MM.1S (cell line): Measurements from ENCODE around the gene LRRC27.

Source experiments
- DNase-seq: peaks from one replicate; pipeline ENCODE4 v3.0.0-alpha.2; 2015
- H2AFZ ChIP-seq: fragments of 300-600 bp; sonication (generic); 2 replicates; pipeline ENCODE4 v1.6.0; 2016; ENCODE audit warnings: antibody characterized with exemption, low read length
- H3F3A ChIP-seq: fragments of 300-600 bp; sonication (generic); 2 replicates; pipeline ENCODE4 v1.6.1; 2016; ENCODE audit warnings: mild to moderate bottlenecking, antibody characterized with exemption, low read length, moderate library complexity, mixed read lengths; ENCODE audit not compliant: insufficient read depth
- H3K27ac ChIP-seq: fragments of 300-600 bp; sonication (generic); 2 replicates; pipeline ENCODE4 v1.5.1; 2016; ENCODE audit warnings: mild to moderate bottlenecking, low read length
- H3K27me3 ChIP-seq: fragments of 300-600 bp; sonication (generic); replicated peaks from 2 replicates; pipeline ENCODE4 v1.6.0; 2016; ENCODE audit warnings: low read length; ENCODE audit not compliant: insufficient read depth
- H3K36me3 ChIP-seq: fragments of 300-600 bp; sonication (generic); replicated peaks from 2 replicates; pipeline ENCODE4 v1.6.1; 2016; ENCODE audit warnings: mild to moderate bottlenecking, low read length, mixed read lengths; ENCODE audit not compliant: insufficient read depth
- H3K4me1 ChIP-seq: fragments of 300-600 bp; sonication (generic); 2 replicates; pipeline ENCODE4 v1.6.1; 2016; ENCODE audit warnings: low read length, mixed read lengths
- H3K4me2 ChIP-seq: fragments of 300-600 bp; sonication (generic); 2 replicates; pipeline ENCODE4 v1.6.0; 2016; ENCODE audit warnings: low read depth, low read length
- H3K4me3 ChIP-seq: fragments of 300-600 bp; sonication (generic); 2 replicates; pipeline ENCODE4 v1.5.1; 2016; ENCODE audit warnings: low read length, mixed read lengths
- H3K79me2 ChIP-seq: fragments of 300-600 bp; sonication (generic); 2 replicates; pipeline ENCODE4 v1.6.1; 2016; ENCODE audit warnings: mixed run types, low read length, mixed read lengths
- H3K9ac ChIP-seq: fragments of 300-600 bp; sonication (generic); 2 replicates; pipeline ENCODE4 v1.6.1; 2016; ENCODE audit warnings: low read length, mixed read lengths
- H3K9me2 ChIP-seq: fragments of 300-600 bp; sonication (generic); replicated peaks from 2 replicates; pipeline ENCODE4 v1.6.1; 2016; ENCODE audit warnings: mild to moderate bottlenecking, low read length, mixed read lengths; ENCODE audit not compliant: insufficient read depth
- H3K9me3 ChIP-seq: fragments of 300-600 bp; sonication (generic); replicated peaks from 2 replicates; pipeline ENCODE4 v1.6.1; 2016; ENCODE audit warnings: mild to moderate bottlenecking, low read length, mixed read lengths; ENCODE audit not compliant: insufficient read depth
- H4K20me1 ChIP-seq: fragments of 300-600 bp; sonication (generic); 2 replicates; pipeline ENCODE4 v1.6.1; 2016; ENCODE audit warnings: mild to moderate bottlenecking, low read length, moderate library complexity, mixed read lengths; ENCODE audit not compliant: insufficient read depth
- EZH2 ChIP-seq: fragments of 300-600 bp; sonication (generic); optimal IDR thresholded peaks from 2 replicates; pipeline ENCODE3; 2017; ENCODE audit warnings: low read depth, mild to moderate bottlenecking, antibody characterized with exemption, low read length, mixed read lengths
- EZH2phosphoT487 ChIP-seq: fragments of 300-600 bp; sonication (generic); IDR thresholded peaks from 2 replicates; pipeline ENCODE4 v1.6.1; 2018; ENCODE audit warnings: antibody characterized with exemption, low read length
- TF ChIP-seq, protein P1 (sequence below): fragments of 300-600 bp; sonication (generic); IDR thresholded peaks from 2 replicates; pipeline ENCODE4 v1.5.1; 2016; ENCODE audit warnings: antibody characterized with exemption, low read length, mixed read lengths

The LRRC27 gene

DNA sequence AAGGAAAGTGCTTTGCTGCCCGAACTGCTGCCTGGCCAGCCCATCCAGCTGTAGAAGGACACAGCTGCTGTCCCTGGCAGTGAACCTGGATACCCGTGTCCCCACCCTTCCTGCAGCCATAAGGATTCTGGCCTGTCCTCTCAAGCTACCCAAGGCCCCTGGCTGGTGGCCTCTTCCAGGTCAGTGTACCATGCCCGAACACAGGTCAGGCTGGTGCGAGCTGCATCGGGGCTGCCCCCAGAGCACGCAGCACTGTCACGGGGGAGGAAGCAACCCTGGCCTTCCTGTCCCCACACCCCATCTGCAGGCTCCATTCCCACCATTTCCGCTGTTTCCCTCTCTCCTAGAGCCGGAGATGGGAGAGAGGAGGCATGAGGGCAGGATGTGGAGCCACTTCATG, 34.5 kb downstream of the LRRC27 start:
- Histone ChIP-seq H3K27me3 (peaks cover 21% of the 10 kb centered on the region), H3K9me3 (no peaks in the 10 kb centered on the region), H3K27ac (no peak overlapping the region), H3K9me2 (no peaks in the 10 kb centered on the region), H3K4me1 (no peaks in the 10 kb centered on the region), H3K4me3 (no peak overlapping the region), H3K9ac (no peak overlapping the region), H3K79me2 (no peaks in the 10 kb centered on the region), H3K4me2 (no peak overlapping the region), H3K36me3 (no peaks in the 10 kb centered on the region), H2AFZ (no peak overlapping the region), H3F3A (no peaks in the 10 kb centered on the region), H4K20me1 (no peaks in the 10 kb centered on the region)
- no peak for DNase-seq
- no peak for TF ChIP-seq EZH2
- TF ChIP-seq EZH2phosphoT487: no peak
- TF ChIP-seq, protein P1, sequence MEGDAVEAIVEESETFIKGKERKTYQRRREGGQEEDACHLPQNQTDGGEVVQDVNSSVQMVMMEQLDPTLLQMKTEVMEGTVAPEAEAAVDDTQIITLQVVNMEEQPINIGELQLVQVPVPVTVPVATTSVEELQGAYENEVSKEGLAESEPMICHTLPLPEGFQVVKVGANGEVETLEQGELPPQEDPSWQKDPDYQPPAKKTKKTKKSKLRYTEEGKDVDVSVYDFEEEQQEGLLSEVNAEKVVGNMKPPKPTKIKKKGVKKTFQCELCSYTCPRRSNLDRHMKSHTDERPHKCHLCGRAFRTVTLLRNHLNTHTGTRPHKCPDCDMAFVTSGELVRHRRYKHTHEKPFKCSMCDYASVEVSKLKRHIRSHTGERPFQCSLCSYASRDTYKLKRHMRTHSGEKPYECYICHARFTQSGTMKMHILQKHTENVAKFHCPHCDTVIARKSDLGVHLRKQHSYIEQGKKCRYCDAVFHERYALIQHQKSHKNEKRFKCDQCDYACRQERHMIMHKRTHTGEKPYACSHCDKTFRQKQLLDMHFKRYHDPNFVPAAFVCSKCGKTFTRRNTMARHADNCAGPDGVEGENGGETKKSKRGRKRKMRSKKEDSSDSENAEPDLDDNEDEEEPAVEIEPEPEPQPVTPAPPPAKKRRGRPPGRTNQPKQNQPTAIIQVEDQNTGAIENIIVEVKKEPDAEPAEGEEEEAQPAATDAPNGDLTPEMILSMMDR: no peak

DNA sequence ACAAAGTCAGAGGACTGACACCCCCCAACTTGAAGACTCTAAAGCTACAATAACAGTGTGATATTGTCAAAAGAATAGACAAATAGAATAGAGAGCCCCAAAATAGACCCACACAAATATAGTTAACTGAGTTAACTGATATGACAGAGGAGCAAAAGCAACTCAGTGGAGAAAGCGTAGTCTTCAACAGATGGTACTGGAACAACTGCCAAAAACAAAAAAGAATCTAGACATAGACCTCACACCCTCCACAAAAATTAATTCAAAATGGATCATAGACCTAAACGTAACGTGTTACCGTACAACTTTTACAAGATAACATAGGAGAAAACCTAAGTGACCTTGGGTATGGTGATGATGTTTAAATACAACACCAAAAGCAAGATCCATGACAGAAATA, 36.4 kb downstream of the LRRC27 start:
- Histone ChIP-seq H4K20me1 (no peaks in the 10 kb centered on the region), H3K9me2 (no peaks in the 10 kb centered on the region), H3K9me3 (no peaks in the 10 kb centered on the region), H3K27me3 (peaks cover 32% of the 10 kb centered on the region), H3K79me2 (no peaks in the 10 kb centered on the region), H3K9ac (no peak overlapping the region), H3K36me3 (no peaks in the 10 kb centered on the region), H3K4me3 (no peak overlapping the region), H3K4me2 (no peak overlapping the region), H3K4me1 (no peaks in the 10 kb centered on the region), H3K27ac (no peak overlapping the region), H3F3A (no peaks in the 10 kb centered on the region), H2AFZ (no peak overlapping the region)
- no peak for TF ChIP-seq EZH2
- DNase-seq: no peak

DNA sequence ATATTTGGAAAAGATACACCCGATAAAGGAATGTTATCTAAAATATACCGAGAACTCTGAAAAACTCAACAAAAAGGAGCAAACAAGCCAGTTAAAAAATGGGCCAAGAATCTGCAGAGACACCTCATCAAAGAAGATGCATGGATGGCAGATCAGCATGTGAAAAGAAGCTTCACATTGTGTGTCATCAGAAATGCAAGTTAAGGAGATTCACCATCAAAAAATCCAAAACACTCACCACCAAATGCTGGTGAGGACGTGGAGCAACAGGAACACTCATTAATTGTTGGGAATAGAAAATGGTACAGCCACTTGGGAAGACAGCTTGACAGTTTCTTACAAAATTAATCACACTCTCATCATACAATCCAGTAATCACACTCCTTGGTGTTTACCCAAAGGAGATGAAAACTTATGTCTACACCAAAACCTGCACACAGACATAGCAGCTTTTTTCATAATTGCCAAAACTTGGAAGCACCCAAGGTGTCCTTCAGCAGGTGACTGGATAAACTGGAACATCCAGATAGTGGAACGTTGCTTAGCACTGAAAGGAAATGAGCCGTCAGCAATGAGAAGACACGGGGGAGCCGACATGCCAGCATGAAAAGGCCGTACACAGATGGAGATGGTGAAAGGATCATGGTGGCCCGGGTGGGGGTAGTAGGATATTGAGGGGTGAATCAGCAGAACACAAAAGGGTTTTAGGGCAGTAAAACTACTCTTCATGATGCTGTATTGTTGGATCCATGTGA, 37.1 kb downstream of the LRRC27 start:
- Histone ChIP-seq H3K27me3 (peaks cover 38% of the 10 kb centered on the region), H3K36me3 (no peaks in the 10 kb centered on the region), H3K4me1 (no peaks in the 10 kb centered on the region), H3K9me3 (no peaks in the 10 kb centered on the region), H2AFZ (no peak overlapping the region), H4K20me1 (no peaks in the 10 kb centered on the region), H3K4me2 (no peak overlapping the region), H3K27ac (no peak overlapping the region), H3K9me2 (no peaks in the 10 kb centered on the region), H3K79me2 (no peaks in the 10 kb centered on the region), H3K9ac (no peak overlapping the region), H3K4me3 (no peak overlapping the region), H3F3A (no peaks in the 10 kb centered on the region)
- TF ChIP-seq, protein P1: no peak
- no peak for TF ChIP-seq EZH2
- TF ChIP-seq EZH2phosphoT487: no peak
- DNase-seq: no peak

DNA sequence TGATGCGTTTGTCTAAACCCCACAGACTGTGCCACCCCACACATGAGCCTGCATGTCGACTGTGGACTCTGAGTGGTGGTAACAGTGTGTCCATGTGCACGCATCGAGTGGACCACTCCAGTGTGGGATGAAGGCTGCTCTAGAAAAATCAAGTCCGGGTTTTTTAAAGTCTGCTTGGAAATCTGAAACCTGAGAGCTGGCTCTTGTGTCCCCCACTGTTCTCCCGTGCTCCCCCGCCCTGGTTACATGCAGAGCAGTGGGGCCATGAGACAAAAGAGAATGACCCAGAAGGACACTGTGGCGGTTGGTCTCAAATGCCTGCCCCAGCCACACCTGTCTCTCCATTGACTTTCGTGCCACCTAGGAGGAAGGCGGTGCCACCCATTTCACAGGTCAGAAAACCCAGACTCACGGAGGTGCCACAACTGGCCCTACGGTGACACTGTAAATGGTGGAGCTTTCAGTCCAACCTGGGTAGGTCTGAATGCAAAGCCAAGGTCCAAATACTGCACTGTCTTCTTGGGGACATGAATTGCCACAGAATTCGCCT, 37.7 kb downstream of the LRRC27 start:
- Histone ChIP-seq H4K20me1 (no peaks in the 10 kb centered on the region), H2AFZ (no peak overlapping the region), H3K4me3 (no peak overlapping the region), H3K79me2 (no peaks in the 10 kb centered on the region), H3K4me2 (no peak overlapping the region), H3K36me3 (no peaks in the 10 kb centered on the region), H3K9me3 (no peaks in the 10 kb centered on the region), H3K9ac (no peak overlapping the region), H3K4me1 (no peaks in the 10 kb centered on the region), H3F3A (no peaks in the 10 kb centered on the region), H3K27ac (no peak overlapping the region), H3K9me2 (no peaks in the 10 kb centered on the region), H3K27me3 (peaks cover 44% of the 10 kb centered on the region)
- TF ChIP-seq EZH2 (no peak), EZH2phosphoT487 (no peak)
- TF ChIP-seq, protein P1: no peak
- DNase-seq: no peak
